GM23248 (cell line): ENCODE results near the gene COQ9.

Experiments
- EZH2 ChIP-seq: fragments of 200-600 bp; sonication (generic); IDR thresholded peaks from 2 replicates; pipeline ENCODE4 v1.6.1; 2018; ENCODE audit warnings: antibody characterized with exemption, mild to moderate bottlenecking; ENCODE audit not compliant: insufficient read depth, poor library complexity, severe bottlenecking
- EZH2phosphoT487 ChIP-seq: fragments of 200-600 bp; sonication (generic); IDR thresholded peaks from 2 replicates; pipeline ENCODE4 v1.6.1; 2018; ENCODE audit warnings: antibody characterized with exemption, moderate library complexity, mild to moderate bottlenecking, low read depth; ENCODE audit not compliant: insufficient read depth

GRCh38 chr16:57503366-57503765, 56.1 kb downstream of the COQ9 start:
- TF ChIP-seq EZH2: no peak
- no peak for TF ChIP-seq EZH2phosphoT487
